HG02588 (cell line): ENCODE results near the gene LTN1.
"Not testable (repeated sequence)": the region's sequence is repeated elsewhere in the genome, so short reads cannot be mapped to it uniquely, and the experiment has no call there.

ENCODE experiments used
- ATAC-seq: cut with Tn5 transposase; IDR thresholded peaks from one replicate; pipeline ENCODE4 v1.9.1; 2021; ENCODE audit warnings: mild to moderate bottlenecking, moderate library complexity; ENCODE audit not compliant: unreplicated experiment

Gene LTN1, protein sequence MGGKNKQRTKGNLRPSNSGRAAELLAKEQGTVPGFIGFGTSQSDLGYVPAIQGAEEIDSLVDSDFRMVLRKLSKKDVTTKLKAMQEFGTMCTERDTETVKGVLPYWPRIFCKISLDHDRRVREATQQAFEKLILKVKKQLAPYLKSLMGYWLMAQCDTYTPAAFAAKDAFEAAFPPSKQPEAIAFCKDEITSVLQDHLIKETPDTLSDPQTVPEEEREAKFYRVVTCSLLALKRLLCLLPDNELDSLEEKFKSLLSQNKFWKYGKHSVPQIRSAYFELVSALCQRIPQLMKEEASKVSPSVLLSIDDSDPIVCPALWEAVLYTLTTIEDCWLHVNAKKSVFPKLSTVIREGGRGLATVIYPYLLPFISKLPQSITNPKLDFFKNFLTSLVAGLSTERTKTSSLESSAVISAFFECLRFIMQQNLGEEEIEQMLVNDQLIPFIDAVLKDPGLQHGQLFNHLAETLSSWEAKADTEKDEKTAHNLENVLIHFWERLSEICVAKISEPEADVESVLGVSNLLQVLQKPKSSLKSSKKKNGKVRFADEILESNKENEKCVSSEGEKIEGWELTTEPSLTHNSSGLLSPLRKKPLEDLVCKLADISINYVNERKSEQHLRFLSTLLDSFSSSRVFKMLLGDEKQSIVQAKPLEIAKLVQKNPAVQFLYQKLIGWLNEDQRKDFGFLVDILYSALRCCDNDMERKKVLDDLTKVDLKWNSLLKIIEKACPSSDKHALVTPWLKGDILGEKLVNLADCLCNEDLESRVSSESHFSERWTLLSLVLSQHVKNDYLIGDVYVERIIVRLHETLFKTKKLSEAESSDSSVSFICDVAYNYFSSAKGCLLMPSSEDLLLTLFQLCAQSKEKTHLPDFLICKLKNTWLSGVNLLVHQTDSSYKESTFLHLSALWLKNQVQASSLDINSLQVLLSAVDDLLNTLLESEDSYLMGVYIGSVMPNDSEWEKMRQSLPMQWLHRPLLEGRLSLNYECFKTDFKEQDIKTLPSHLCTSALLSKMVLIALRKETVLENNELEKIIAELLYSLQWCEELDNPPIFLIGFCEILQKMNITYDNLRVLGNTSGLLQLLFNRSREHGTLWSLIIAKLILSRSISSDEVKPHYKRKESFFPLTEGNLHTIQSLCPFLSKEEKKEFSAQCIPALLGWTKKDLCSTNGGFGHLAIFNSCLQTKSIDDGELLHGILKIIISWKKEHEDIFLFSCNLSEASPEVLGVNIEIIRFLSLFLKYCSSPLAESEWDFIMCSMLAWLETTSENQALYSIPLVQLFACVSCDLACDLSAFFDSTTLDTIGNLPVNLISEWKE (N-terminal part only)

DNA sequence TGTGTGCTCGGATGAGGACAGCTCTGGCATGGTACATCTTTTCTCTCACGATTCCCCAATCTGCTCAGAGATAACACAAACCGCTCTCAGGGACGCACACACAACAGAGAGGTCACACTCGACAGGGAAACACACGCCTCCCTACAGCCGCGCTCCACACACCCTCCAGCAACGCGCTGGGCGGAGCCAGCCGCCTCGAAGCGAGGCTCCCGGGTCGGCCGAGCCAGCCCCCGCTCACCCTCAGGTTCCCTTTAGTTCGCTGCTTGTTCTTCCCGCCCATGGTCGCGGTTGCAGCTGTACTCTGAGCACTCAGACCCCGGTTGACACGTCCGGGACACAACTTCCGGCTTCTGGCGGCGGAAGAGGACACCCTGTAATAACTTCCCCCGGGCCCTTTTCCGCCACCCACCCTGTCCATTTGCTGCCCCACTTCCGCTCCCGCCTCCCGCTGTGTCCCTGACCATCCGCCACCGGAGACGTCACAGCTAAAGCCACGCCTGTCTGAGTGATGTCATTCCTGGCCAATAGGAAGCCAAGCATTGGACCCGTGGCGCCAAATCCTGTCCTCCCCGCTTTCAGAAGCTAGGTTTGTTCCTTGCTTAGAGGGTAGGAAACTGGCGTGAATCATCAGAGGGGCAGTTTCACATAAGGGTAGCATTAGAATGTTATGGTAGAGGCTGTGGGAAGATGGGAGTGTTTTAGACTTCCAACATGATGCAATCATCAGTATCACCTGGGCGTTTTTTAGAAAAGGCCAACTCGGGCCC, at the start of gene LTN1:
Gene LTN1, minus strand, starts transcription at position 352 of the 767 bp plus-strand sequence. Its CDS starts 72 bp downstream, at position 280.
- peak; percentile 98 for ATAC-seq

DNA sequence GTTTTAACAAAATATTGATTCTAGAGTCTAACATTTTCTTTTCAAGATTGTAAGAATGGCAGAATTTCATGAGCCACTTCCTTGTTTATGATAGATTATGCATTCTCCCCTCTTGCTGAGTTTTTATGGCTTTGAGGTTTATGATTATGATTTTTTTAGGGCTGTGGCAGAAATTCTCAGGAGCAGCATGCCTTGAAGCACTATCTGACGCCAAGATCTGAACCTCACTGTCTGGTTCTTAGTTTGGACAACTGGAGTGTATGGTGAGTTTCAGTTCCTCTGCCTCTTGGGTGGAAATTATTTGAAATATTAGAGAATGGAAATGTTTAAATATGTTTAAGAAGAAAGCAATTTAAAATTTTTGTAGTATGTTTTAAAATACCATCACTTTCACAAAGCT, 42.0 kb upstream of the LTN1 start:
- no peak for ATAC-seq

DNA sequence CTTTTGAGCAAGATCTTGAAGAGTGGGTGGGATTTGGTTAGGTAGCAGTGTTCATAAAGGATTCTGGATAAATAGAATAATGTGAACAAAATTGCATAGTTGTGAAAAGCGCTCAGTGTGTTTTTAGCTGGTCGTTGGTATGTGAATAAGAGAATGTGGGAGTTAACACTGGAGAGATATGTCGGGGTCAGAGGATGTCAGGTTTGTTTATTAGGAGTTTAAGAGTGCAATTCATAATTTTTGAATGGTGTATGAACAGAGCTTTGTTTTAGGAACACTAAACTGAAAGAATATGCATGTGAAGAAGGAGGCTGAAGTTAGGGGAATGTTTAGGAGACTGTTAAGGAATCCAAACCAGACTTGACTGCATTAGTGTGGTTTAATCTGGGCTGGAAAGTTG, 41.2 kb upstream of the LTN1 start:
- ATAC-seq = no peak

DNA sequence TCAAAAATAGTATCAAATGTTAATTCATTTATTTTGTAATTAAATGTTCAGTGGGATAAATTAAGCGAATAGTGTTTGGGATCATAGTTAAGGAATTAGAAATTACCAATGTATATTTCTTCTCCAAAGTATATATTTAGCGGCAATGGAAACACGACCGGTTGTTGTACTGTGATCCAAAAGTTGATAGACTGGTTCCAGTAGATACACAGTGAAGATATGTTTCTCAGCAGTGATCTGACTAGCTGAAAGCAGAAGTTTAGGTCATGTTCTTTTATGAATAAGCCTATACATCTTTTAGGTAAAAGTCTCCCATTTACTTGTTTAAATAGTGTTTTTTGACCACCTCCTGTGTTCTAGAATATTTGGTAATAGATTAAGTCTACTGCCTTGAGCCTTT, 40.6 kb upstream of the LTN1 start:
- no peak for ATAC-seq

DNA sequence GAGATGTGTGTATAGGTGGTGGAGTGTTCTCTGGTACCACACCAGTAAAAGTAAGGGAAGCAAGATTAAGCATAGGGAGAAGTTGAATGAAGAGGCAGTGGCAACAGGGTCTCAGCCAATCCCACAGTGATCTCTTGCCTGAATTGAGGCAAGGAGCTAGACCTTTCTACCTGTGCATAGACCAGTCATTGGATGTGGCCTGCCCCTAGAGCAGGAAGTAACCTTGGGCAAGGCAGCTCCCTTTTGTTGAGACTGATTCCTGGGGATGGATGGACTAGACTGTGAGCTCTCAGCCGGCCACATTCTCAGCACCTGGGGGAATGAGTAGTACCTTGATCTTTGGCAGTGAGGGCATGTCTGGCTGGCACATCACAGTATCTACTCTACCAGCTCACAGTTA, 38.2 kb upstream of the LTN1 start:
- ATAC-seq = no peak

DNA sequence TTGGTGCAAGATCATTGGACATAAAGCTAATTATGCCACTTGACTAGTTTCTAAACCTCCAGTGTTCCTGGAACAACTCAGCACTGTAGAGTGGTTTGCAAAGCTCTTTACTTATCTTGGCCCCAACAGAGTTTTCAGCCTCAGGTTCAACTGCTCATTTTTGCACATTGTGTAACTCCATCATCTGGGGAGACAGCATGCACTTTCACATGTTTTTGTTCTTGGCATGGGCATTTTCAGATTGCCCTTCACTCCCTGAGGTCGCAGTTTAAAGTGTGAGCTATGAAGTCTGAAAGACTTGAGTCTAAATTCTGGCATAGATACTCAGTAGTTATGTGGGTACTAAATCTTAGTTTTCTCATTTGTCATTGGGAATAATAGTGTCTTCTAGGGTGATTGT, 36.8 kb upstream of the LTN1 start:
- ATAC-seq = no peak

DNA sequence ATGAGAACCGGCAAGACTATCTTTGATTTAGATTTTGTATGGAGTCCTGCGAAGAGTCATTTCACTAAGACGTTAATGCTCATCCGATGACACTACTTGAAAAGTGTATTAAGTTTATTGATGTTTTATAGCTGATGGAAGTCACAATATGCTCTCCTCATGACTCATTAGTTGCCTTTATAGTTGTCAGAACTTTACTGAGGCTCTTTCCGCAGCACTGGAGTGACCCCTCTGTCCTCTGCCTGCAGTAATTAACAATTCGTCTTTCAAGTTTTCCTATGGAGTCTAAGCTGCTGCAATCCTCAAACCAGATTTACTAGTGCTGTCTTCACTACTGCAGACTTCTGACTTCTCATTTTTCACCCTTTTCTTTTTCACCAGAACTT, 32.6 kb upstream of the LTN1 start:
- no peak for ATAC-seq

DNA sequence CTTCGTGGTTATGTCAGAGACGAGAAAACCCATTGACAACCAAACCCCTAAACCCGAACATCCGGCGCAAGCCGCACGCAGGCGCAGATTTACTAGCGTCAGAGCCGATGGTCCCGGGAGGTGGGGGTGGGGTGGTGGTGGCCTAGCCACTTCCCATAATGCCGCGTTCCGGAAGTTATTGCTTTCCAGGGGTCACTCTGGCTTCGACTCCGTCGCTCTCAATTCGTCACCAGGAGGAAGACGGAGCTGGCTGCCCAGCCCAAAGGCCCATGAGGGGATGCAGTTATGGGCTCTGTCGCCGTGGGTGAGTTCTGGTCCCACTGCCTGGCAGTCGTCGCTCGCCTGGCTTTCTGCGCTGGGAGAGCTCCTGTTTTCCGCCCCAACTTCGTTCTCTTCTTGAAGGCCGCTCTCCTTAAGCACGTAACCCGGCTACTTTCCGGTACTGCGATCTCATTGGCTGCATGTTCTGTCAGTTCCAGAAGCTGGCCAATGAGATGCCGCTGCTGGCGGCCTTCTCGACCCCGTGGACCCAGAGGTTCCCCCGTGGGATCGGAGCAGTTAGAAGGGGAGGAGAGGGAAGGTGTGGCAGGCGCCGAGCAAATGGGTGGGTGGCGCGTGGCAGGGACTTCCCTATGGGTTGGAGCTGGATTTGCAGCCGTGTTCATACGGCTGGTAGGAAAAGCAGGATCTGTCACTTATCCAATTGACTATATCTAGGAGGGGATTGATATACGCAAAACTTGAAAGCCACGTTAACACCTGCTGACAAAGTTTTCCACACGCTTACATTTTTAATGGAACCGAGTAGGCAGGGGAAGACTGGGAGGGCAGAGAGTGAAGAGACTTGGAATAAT, 32.0 kb upstream of the LTN1 start, which contains the start of gene USP16:
Gene USP16, plus strand, starts transcription at position 195 of the 854 bp plus-strand sequence. CDS start 3,246 bp downstream, outside the sequence.
- ATAC-seq = peak; percentile 98

DNA sequence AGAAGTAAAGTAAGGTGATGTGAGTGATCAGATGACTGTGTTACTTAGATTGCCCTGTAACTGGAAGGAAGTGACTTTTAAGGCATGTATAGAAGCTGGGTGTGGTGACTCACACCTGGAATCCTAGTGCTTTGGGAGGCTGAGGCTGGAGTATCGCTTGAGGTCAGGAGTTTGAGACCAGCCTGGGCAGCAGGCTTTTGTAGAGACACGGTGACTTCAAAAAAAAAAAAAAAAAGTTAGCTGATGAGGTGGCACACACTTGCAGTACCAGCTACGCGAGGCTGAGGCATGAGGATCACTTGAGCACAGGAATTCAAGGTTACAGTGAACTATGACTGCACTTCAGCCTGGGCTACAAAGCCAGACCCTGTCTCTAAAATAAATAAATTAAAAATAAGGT, 29.5 kb upstream of the LTN1 start:
- ATAC-seq = no peak

DNA sequence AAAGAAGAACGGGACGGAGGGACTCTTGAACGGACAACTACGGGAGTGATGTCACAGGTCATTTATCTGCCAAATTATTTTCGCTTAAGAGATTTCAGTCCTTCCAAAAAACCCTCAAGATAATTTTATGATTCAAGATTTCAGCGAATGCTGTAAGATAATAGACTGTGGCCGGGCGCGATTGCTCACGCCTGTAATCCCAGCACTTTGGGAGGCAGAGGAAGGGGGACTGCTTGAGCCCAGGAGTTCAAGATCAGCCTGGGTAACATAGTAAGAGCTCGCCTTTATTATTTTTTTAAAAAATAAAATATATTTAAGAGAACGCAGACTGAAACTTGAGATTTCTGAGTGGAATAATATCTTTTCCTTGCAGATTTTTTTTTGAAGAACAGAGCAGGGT, 25.9 kb upstream of the LTN1 start:
- peak; percentile 22 for ATAC-seq

DNA sequence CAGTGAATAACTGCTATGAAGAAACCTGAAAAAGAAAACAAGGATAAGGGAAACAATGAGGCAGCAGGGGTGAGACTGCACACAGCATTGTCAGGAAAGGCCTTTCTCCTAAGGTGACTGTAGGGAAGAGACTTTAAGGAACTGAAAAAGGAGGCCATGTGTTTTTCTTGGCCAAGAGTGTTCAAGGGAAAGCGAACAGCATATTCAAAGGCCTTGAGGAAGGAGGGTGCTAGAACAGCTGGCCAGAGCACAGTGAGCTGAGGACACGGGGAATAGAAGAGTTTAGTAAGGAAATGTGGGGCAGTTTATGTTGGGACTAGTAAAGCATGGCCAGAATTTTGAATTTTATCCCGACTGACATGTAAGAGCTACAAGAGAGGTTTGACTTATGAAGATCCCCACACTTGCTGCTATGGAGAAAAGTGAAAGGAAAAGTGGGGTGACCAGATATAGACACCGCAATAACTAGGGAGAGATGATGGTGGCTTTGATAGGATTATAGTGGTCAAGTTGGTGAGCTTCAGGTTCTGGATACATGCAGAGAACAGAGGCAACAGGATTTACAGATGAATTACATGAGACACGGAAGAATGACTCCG, 25.1 kb upstream of the LTN1 start:
- no peak for ATAC-seq

DNA sequence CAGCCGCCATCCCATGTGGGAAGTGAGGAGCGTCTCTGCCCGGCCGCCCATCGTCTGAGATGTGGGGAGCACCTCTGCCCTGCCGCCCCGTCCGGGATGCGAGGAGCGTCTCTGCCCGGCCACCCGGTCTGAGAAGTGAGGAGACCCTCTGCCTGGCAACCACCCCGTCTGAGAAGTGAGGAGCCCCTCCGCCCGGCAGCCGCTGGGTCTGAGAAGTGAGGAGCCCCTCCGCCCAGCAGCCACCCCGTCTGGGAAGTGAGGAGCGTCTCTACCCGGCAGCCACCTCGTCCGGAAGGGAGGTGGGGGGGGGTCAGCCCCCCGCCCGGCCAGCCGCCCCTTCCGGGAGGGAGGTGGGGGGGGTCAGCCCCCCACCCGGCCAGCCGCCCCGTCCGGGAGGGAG, 18.6 kb upstream of the LTN1 start:
- ATAC-seq = not testable (repeated sequence)

DNA sequence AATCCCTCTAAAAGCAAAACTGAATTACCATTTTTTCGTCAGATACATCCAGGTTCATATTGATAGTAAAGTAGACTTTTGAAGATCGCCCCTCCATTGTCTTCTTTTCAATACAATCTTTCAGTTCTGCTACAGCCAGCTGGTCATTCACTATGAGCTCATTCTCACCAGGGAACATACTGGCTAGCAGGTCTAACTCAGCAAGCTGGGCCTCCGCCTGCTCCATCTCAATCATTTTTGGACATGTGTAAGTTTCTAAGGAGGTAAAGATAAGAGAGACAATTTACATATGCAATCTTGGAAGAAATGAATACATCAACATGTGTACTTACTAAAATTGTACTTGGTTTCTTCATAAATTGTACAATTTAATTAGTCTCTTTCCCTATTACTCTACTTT, 15.7 kb upstream of the LTN1 start:
- ATAC-seq = no peak

DNA sequence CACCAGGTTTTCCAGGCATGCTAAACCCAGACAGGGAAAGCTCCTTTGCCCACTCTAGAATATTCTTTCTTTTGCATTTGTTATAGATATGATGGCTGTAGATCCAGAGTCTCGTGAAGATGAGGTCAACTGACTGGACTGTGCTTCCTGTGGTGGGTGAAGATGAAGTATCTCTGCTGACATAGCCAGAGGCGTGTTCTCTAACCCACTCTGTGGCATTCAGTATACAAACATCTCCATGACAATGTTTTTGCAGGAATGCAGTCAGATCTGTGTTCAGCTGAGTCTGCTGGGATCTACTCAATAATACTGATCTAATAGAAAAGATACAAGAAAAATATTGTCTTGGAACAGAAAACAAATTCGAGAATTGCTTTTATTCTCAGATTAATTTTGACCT, 15.1 kb upstream of the LTN1 start:
- ATAC-seq = no peak

DNA sequence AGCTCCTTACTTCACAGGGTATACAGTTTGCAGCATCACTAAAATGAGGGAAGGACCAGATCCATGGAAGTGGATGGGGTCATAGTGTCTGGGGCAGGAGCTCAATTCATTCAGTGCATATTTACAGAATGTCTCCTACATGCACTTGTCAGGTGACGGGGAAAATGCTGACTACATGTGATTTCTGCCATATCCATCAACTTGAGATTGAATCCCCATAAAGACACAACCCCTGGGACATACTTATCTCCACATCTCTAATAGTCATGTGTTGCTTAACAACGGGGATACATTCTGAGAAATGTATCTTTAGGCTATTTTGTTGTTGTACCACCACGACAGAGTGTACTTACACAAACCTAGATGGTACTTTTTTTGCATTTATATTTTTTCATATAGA, 14.5 kb upstream of the LTN1 start:
- no peak for ATAC-seq

DNA sequence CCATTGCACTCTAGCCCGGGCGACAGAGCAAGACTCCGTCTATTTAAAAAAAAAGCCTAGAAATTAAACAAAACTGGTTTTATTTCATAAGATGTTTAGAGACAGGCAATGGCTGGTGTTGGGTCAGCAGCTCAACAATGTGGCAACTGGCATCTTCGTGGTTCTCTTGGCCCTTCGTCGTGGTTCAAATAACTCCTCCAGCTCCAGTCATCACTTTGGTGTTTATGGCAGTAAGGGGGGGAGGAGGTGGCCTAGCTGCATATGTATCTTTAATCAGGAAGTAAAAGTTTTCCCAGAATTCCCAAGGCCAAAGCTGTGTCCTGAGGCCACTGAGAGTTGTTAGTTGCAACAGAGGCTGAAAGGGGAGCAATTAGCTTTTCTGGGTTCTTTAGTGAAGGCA, 13.0 kb upstream of the LTN1 start:
- ATAC-seq = no peak

DNA sequence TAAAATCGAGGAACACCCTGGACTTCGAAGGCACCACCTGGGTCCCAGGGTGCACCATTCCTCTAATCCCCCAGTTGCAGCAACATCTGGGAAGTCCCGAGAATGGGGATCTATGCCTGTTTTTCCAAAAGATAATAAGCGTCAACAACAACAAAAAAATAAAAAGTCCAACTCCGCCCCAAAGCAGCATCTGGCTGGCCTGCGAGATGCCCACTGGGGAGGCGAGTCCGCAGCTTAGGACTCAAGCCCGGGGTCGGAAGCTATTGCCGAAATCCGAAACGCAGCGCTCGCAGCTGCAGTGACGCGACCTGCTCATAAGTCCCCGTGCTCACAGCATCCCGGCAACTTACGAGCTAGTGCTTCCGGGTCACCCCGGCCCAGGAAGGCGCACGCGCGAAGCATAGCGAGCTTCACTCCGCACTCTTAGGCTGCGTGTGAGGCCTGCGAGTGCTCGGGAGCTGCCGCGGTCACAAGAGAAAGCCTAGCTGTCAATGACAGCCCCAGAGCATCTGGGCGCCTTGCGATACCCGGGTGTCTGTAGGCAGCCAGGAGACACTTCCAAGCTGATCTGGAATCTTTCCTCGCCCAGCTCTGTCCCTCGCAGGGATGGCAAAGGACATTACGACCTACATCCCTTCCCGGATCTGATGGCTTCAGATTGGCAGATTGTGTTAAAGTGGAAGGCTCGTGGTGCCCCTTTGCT, 9.9 kb upstream of the LTN1 start:
- peak; percentile 100 for ATAC-seq

DNA sequence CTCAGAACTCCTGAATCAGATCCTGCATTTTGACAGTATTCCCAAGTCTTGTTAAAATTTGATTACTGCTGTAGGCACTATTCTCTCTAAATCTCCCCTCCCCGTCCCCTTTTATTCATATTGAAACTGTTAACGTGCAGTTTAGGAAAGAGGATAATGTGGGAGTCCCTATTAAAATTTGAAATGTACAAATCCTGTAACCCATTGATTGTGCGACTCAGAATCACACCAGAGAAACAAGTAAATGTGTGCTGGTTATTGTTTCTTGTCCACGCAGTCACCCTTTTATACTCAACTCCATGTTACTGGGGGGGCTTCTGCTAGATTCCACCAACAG, 584 bp upstream of the LTN1 start:
- ATAC-seq = no peak
